Measurements from ENCODE around the gene TJP3. TPM values are rescaled to one million over a fixed set of nuclear protein-coding genes. Genes with fewer than 3 reads are reported as not detected.
A peak's percentile ranks its signal among the peaks of the same experiment; 100 is the strongest.

TJP3 gene
- total RNA-seq, 2 donors from 2014 or later = 268 to 296 TPM

DNA sequence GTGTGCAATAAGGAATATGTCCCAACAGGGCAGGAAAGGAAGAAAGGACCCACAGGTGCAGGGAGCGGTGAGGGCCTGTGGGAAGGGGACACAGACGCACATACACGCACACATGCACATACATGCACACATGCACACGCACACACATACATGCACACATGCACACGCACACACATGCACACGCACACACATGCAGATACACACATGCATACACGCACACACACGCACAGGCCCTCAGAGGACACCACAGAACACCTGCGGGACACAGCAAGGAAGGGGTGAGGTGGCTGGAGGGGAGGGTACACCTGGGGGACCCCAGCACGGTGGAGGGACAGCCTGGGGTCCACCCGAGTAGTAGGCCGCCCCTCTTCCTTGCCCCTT, 20.8 kb upstream of the TJP3 start:
- Histone ChIP-seq H3K9ac (ENCODE audit: low read depth in 2 of 2, low read length in 2 of 2) (peak overlapping the region in 1 of 2 donors; percentile 46), H3K9me3 (no peaks in the 10 kb centered on the region), H3K27me3 (no peaks in the 10 kb centered on the region), H3K36me3 (no peaks in the 10 kb centered on the region), H3K4me3 (peak overlapping the region; percentile 30), H3K4me1 (no peaks in the 10 kb centered on the region), H3K27ac (no peak overlapping the region)
- TF ChIP-seq, protein P1, sequence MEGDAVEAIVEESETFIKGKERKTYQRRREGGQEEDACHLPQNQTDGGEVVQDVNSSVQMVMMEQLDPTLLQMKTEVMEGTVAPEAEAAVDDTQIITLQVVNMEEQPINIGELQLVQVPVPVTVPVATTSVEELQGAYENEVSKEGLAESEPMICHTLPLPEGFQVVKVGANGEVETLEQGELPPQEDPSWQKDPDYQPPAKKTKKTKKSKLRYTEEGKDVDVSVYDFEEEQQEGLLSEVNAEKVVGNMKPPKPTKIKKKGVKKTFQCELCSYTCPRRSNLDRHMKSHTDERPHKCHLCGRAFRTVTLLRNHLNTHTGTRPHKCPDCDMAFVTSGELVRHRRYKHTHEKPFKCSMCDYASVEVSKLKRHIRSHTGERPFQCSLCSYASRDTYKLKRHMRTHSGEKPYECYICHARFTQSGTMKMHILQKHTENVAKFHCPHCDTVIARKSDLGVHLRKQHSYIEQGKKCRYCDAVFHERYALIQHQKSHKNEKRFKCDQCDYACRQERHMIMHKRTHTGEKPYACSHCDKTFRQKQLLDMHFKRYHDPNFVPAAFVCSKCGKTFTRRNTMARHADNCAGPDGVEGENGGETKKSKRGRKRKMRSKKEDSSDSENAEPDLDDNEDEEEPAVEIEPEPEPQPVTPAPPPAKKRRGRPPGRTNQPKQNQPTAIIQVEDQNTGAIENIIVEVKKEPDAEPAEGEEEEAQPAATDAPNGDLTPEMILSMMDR (IDR thresholded peaks at IDR 0.05) = no peak
- intact Hi-C loops (cut with DNase I) = no loop called here
- no peak for DNase-seq

DNA sequence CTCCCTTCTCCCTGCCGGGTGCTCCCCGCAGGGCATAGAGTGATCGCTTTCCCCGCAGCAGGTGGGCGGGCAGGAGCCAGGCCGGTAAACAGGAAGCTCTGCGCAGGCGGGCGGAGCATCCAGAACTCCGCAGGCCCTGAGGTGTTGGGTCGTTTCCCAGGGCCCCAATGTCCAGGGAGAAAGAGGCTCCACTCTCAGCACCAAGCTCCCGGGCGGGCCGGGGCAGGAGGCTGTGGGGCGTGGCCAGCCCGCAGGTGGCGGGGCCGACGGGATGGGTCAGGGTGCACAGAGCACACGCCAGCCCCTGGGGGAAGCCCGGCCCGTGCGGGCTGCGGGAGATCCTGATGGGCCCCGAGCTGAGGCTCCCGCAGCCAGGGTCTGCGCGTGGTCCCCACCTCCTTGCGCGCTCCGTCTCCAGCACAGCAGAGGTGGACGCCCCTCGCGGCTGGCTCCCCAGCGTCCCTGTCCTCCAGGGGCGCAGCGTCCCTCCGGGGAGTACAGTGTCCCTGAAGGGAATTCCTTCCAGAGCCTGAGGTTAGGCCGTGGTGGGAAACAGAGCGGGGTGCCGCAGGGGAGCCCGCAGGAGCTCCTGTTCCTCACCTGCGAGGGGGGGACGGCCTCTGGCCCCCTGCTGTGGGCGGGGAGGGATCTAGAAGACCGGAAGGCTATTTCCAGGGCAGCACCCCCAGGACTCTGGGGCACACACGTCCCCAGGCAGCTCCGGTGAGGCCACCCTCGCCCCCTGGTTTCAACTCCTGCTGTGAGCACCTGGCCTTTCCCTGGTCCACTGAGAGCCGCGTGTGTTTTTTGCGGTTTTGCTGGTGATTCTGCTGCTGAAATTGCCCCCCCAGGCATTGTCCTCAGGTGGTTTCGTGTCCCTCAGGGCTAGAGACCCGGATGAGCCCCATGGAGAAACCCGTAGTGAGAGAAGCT, 20.1 kb upstream of the TJP3 start:
- H3K9me3 ChIP-seq = no peaks in the 10 kb centered on the region
- TF ChIP-seq, protein P1 (IDR thresholded peaks at IDR 0.05) = no peak
- peak; percentile 60 for DNase-seq
- no peaks in the 10 kb centered on the region for H3K36me3 ChIP-seq
- no peak overlapping the region for H3K27ac ChIP-seq
- H3K27me3 ChIP-seq = no peaks in the 10 kb centered on the region
- H3K9ac ChIP-seq (ENCODE audit: low read depth in 2 of 2, low read length in 2 of 2) = peak overlapping the region; percentile 43 to 46
- intact Hi-C loops (cut with DNase I) = no loop called here
- peak overlapping the region; percentile 30 for H3K4me3 ChIP-seq
- H3K4me1 ChIP-seq = no peaks in the 10 kb centered on the region

DNA sequence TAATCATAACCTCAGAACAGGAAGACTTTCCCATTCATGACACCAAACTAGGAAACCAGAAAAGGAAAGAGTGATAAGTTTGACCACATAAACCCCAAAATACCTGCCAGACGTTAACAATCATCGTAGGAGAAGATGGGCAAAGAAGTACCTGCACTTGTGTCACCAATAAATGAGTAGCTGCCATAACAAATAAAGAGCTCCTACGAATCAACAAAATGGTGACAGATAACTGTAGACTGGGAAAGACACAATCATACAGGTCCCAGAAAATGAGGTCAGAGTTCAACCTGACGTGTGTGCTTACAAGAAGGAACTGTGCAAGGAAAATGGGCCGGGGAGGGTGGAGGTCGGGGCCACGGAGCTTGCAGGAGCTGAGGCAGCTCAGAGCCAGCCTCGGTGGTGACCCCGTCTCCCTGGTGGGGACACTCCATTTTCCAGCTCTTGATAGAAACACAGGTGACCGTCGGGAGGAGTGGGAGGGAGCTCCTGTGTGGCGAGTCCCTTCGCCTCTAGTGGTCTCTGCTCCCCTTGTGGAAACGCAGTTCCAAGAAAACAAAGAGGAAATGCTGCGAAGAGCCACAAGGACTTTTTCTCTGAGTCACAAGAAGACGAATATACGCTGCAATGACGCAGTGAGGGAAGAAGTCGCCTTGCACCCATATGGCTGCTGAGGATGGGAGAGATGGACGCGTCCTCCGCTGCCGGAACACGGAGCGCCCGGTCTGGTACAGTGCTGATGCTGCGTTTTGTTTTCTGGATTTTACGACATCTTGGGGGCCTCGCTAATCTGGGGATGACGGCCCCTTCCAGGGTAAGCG, 17.4 kb upstream of the TJP3 start:
- no peaks in the 10 kb centered on the region for H3K9me3 ChIP-seq
- no peaks in the 10 kb centered on the region for H3K36me3 ChIP-seq
- no peaks in the 10 kb centered on the region for H3K27me3 ChIP-seq
- H3K4me3 ChIP-seq = no peak overlapping the region
- no peak overlapping the region for H3K27ac ChIP-seq
- TF ChIP-seq, protein P1 (IDR thresholded peaks at IDR 0.05) = no peak
- DNase-seq = no peak
- no peaks in the 10 kb centered on the region for H3K4me1 ChIP-seq
- intact Hi-C loops (cut with DNase I) = no loop called here
- H3K9ac ChIP-seq (ENCODE audit: low read depth in 2 of 2, low read length in 2 of 2) = no peak overlapping the region

DNA sequence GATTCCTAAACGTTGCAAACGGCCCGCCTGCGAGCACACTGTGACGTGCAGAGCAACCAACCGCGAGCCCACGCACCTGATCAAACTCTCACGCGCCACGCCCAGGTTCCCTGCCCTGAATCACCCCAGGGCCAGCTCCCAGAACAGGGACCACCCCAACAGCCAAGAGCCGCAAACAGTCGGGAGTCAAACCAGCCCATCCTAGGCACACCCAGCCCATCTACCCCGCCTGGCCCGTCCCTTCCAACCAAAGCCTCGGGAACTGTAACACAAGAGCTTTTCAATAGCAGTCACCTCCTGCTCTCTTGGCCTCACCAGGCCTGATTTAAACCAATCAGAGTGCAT, 16.8 kb upstream of the TJP3 start:
- Histone ChIP-seq H3K27ac (no peak overlapping the region), H3K9ac (ENCODE audit: low read depth in 2 of 2, low read length in 2 of 2) (no peak overlapping the region), H3K4me3 (no peak overlapping the region), H3K9me3 (no peaks in the 10 kb centered on the region), H3K4me1 (no peaks in the 10 kb centered on the region), H3K27me3 (no peaks in the 10 kb centered on the region), H3K36me3 (no peaks in the 10 kb centered on the region)
- TF ChIP-seq, protein P1 (IDR thresholded peaks at IDR 0.05) = no peak
- no peak for DNase-seq
- intact Hi-C loops (cut with DNase I) = no loop called here

DNA sequence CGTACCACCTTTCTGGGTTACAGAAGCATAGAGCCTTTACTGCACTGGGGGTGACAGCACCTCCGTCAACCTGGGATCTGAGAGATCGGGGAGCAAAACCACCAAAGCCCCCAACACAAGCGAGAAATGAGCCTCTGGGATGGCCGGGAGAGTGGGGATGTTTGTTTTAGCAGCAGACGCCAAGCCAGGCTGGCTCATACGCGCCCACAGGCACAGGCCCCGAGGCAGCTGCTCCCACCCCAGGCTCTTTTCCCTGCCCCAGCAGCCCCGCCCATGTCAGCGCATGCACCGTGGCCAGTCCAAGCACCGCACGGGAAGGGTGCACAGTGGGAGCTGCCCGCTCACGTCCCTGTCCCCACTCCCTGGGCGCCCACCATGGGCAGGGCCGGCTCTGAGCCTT, 16.5 kb upstream of the TJP3 start:
- Histone ChIP-seq H3K9me3 (no peaks in the 10 kb centered on the region), H3K27ac (no peak overlapping the region), H3K9ac (ENCODE audit: low read depth in 2 of 2, low read length in 2 of 2) (no peak overlapping the region), H3K27me3 (no peaks in the 10 kb centered on the region), H3K36me3 (no peaks in the 10 kb centered on the region), H3K4me1 (no peaks in the 10 kb centered on the region), H3K4me3 (no peak overlapping the region)
- TF ChIP-seq, protein P1 (IDR thresholded peaks at IDR 0.05) = no peak
- intact Hi-C loops (cut with DNase I) = no loop called here
- DNase-seq = no peak

Measured in colonic mucosa (tissue), 4 donors.